Transverse colon (tissue), 4 donors: ENCODE data around the gene KLK7. TPM values are rescaled to one million over a fixed set of nuclear protein-coding genes. Genes with fewer than 3 reads are reported as not detected.

ENCODE experiments used
- DNase-seq: peaks from one replicate; pipeline ENCODE4 v3.0.0-alpha.2; 2019
- H3K27ac ChIP-seq, 4 donors: fragments of 200-600 bp; sonication (generic); 2 replicates each; pipeline ENCODE4 v1.5.1; 2016 to 2018; ENCODE audit warnings: inconsistent platforms in 4 of 4
- H3K27me3 ChIP-seq: fragments of 200-600 bp; sonication (generic); 2 replicates; pipeline ENCODE4 v1.5.1; 2017; ENCODE audit warnings: inconsistent platforms
- H3K36me3 ChIP-seq, 4 donors: fragments of 200-600 bp; sonication (generic); 2 replicates each; pipeline ENCODE4 v1.5.1; 2017 to 2019; ENCODE audit warnings: inconsistent platforms in 4 of 4
- H3K4me1 ChIP-seq, 4 donors: fragments of 200-600 bp; sonication (generic); 2 replicates each; pipeline ENCODE4 v1.5.1; 2017 to 2020; ENCODE audit warnings: inconsistent platforms in 4 of 4
- H3K4me3 ChIP-seq, 4 donors: fragments of 200-600 bp; sonication (generic); 1 replicate in 1 of 4; 2 replicates in 3 of 4; pipeline versions ENCODE4 v1.5.1 to v1.6.1; 2017 to 2019; ENCODE audit warnings: inconsistent platforms in 4 of 4
- H3K9me3 ChIP-seq, 2 donors: fragments of 200-600 bp; sonication (generic); 2 replicates each; pipeline ENCODE4 v1.5.1; 2017 to 2019; ENCODE audit warnings: inconsistent platforms in 2 of 2
- EP300 ChIP-seq: sonication (generic); formaldehyde crosslinking; IDR thresholded peaks from one replicate; pipeline ENCODE4 v1.6.1; 2017; ENCODE audit warnings: antibody characterized with exemption, low read depth
- POLR2A ChIP-seq: fragments of 450-650 bp; IDR thresholded peaks from one replicate; pipeline ENCODE4 v1.6.1; 2016; ENCODE audit warnings: antibody characterized with exemption, mild to moderate bottlenecking, moderate library complexity
- POLR2AphosphoS5 ChIP-seq, 3 donors: sonication (generic); formaldehyde crosslinking; IDR thresholded peaks; one replicate each; pipeline ENCODE4 v1.6.1; 2016; ENCODE audit warnings: antibody characterized with exemption in 3 of 3
- WGBS, 2 donors: methylation state at CpG; one replicate each; pipeline ENCODE4 v1.1.5; 2018; ENCODE audit warnings: low coverage in 1 of 2; 5-methylcytosine and 5-hydroxymethylcytosine counted together
- in situ Hi-C, 4 donors: fragments of 200-750 bp; cut with MboI; loops; one replicate each; pipeline versions ENCODE4 v1.15.0 to v1.15.1; 2017; ENCODE audit warnings: low sequenced_read_pairs in 3 of 4, low pct_ligation_motif_present in 1 of 4, low pct_unique_long_range_greater_than_20kb in 1 of 4
- intact Hi-C: fragments of 100-400 bp; cut with DNase I; formaldehyde crosslinking; loops from one replicate; pipeline ENCODE4 v1.15.1; 2023; ENCODE audit warnings: low total_unique reads
- total RNA-seq, 4 donors: library from RNA; depleted of rRNA; stranded (reverse); fragments of >200 nt; gene quantifications; one replicate each; pipeline ENCODE4 v1.1.0, GENCODE V29; 2016
- TF ChIP-seq, protein P1 (sequence below), 5 experiments: fragments of 200-600 bp in 3 of 5; fragments of 450-650 bp in 2 of 5; sonication (generic) in 3 of 5; IDR thresholded peaks; 1 replicate in 2 of 5; 2 replicates in 3 of 5; pipeline ENCODE4 v1.5.1; 2016 to 2017; ENCODE audit warnings: antibody characterized with exemption in 5 of 5, inconsistent platforms in 3 of 5, mild to moderate bottlenecking in 2 of 5, moderate library complexity in 1 of 5

The KLK7 gene
- total RNA-seq, 4 donors from 2014 or later: not detected

DNA sequence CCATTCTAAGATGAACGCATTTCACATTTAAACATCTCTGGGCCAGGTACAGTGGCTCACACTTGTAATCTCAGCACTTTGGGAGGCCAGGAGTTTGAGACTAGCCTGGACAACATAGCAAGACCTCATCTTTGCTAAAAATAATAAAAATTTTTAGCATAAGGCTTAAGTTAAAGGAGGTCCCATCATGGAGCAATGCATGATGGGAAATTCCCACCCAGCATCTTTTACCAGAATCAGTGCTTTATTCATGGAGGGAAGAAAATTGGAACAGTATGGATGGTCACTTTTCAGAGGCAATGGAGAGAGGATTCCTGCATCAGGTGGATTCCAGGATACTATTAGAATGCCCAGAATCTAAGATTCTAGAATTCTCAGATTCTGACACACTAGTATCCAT is 21.5 kb upstream of the KLK7 start:
- TF ChIP-seq EP300: no peak
- TF ChIP-seq, protein P1, sequence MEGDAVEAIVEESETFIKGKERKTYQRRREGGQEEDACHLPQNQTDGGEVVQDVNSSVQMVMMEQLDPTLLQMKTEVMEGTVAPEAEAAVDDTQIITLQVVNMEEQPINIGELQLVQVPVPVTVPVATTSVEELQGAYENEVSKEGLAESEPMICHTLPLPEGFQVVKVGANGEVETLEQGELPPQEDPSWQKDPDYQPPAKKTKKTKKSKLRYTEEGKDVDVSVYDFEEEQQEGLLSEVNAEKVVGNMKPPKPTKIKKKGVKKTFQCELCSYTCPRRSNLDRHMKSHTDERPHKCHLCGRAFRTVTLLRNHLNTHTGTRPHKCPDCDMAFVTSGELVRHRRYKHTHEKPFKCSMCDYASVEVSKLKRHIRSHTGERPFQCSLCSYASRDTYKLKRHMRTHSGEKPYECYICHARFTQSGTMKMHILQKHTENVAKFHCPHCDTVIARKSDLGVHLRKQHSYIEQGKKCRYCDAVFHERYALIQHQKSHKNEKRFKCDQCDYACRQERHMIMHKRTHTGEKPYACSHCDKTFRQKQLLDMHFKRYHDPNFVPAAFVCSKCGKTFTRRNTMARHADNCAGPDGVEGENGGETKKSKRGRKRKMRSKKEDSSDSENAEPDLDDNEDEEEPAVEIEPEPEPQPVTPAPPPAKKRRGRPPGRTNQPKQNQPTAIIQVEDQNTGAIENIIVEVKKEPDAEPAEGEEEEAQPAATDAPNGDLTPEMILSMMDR (IDR thresholded peaks at IDR 0.05): no peak
- TF ChIP-seq POLR2AphosphoS5 (IDR thresholded peaks at IDR 0.05): no peak
- TF ChIP-seq POLR2A: no peak
- no peaks in the 10 kb centered on the region for H3K36me3 ChIP-seq
- H3K4me3 ChIP-seq: no peak overlapping the region
- intact Hi-C loops: no loop called here
- in situ Hi-C loops: no loop called here
- H3K27me3 ChIP-seq: peaks cover 57% of the 10 kb centered on the region
- H3K9me3 ChIP-seq: no peaks in the 10 kb centered on the region
- DNase-seq: no peak
- no peaks in the 10 kb centered on the region for H3K4me1 ChIP-seq
- 92% methylated on average over 1 of the region's 1 CpG; no CpG with 5 or more reads in 1 of the 2 donors for WGBS, 2 donors
- no peak overlapping the region for H3K27ac ChIP-seq

GRCh38 chr19:51003316-51003715 is 19.6 kb upstream of the KLK7 start:
- in situ Hi-C loops: no loop called here
- Histone ChIP-seq H3K9me3 (no peaks in the 10 kb centered on the region), H3K4me3 (no peak overlapping the region), H3K4me1 (no peaks in the 10 kb centered on the region), H3K27ac (no peak overlapping the region), H3K36me3 (no peaks in the 10 kb centered on the region), H3K27me3 (peaks cover 57% of the 10 kb centered on the region)
- TF ChIP-seq EP300 (no peak), POLR2A (no peak), POLR2AphosphoS5 (IDR thresholded peaks at IDR 0.05) (no peak)
- TF ChIP-seq, protein P1 (IDR thresholded peaks at IDR 0.05): no peak
- no peak for DNase-seq
- 69% methylated on average over 7 of the region's 7 CpGs; no CpG with 5 or more reads in 1 of the 2 donors for WGBS, 2 donors
- intact Hi-C loops: no loop called here

DNA sequence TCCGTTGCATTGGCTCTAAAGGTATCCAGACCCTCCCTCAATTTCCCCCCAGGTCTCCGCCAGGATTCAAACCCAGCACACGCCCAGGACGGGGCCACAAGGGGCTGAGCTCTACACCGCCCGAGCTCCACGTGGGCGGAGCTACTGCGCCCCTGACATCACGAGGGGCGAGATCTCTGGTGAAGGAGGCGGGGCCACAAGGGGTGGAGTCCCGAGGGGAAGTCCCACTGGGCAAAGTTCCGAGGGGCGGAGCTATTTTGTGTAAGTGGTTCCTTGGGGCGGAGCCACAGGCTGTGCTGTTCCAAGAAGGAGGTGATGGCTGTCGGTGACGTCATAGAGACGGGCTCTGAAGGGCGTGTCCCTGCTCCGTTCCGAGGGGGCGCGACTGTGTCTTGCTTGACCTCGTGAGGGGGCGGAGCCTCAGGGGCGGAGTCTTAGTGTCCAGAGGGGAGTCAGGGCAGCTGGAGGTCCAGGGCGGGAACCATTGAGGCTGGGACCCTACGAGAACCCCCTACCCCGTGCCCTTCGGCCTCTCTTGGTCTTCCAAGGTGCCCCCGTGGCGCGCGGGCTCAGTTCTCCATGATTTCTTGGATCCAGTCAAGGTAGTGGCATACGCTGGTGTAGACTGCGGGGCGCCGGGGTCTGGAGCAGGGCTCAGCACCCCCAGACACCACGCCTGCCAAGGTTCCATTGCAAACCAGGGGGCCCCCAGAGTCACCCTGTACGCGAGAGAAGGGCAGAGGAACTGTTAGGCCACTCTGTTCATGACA is 19.0 kb upstream of the KLK7 start:
- intact Hi-C loops (no loop called here), in situ Hi-C loops (no loop called here)
- H3K27ac ChIP-seq: no peak overlapping the region
- H3K4me3 ChIP-seq: no peak overlapping the region
- H3K9me3 ChIP-seq: no peaks in the 10 kb centered on the region
- WGBS, 2 donors: 69% methylated on average over 34 of the region's 42 CpGs; no CpG with 5 or more reads in 1 of the 2 donors
- DNase-seq: no peak
- H3K27me3 ChIP-seq: peaks cover 57% of the 10 kb centered on the region
- TF ChIP-seq EP300: no peak
- TF ChIP-seq, protein P1 (IDR thresholded peaks at IDR 0.05): no peak
- no peaks in the 10 kb centered on the region for H3K36me3 ChIP-seq
- no peaks in the 10 kb centered on the region for H3K4me1 ChIP-seq

GRCh38 chr19:51002089-51002532 is 18.4 kb upstream of the KLK7 start:
- Histone ChIP-seq H3K9me3 (no peaks in the 10 kb centered on the region), H3K4me1 (no peaks in the 10 kb centered on the region), H3K36me3 (no peaks in the 10 kb centered on the region), H3K27ac (no peak overlapping the region), H3K27me3 (peaks cover 55% of the 10 kb centered on the region), H3K4me3 (no peak overlapping the region)
- TF ChIP-seq POLR2AphosphoS5 (IDR thresholded peaks at IDR 0.05) (no peak), EP300 (no peak), POLR2A (no peak)
- TF ChIP-seq, protein P1 (IDR thresholded peaks at IDR 0.05): no peak
- WGBS, 2 donors: 55 to 64% methylated on average over 7 to 12 of the region's 12 CpGs
- DNase-seq: no peak
- in situ Hi-C loops: no loop called here
- intact Hi-C loops: no loop called here
